Right lobe of liver (tissue), 4 donors: ENCODE results near the gene BSND.

Experiments used
- CTCF ChIP-seq, 4 donors: fragments of 200-600 bp in 3 of 4; fragments of 450-650 bp in 1 of 4; IDR thresholded peaks; one replicate each; pipeline versions ENCODE4 v1.5.1 to v1.8.0; 2016 to 2022; ENCODE audit warnings: antibody characterized with exemption in 4 of 4, mild to moderate bottlenecking in 2 of 4
- POLR2A ChIP-seq: fragments of 450-650 bp; IDR thresholded peaks from one replicate; pipeline ENCODE4 v1.6.1; 2017; ENCODE audit warnings: antibody characterized with exemption, mild to moderate bottlenecking
- donor health status: DM: no; HTN: no; CAD: no.
- donor health status: DM: no; HTN: no; CAD: no.
- donor health status: DM: no; HTN: yes; CAD: no.

- no peak for TF ChIP-seq CTCF (IDR thresholded peaks at IDR 0.05)
- no peak for TF ChIP-seq POLR2A
Measured at GRCh38 chr1:55052221-55053142, 53.7 kb downstream of the BSND start.
